ENCODE measurements around the gene ZNF415. TPM values are rescaled to one million over a fixed set of nuclear protein-coding genes. Genes with fewer than 3 reads are reported as not detected.
A peak's percentile ranks its signal among the peaks of the same experiment; 100 is the strongest.

The ZNF415 gene
- total and polyA plus RNA-seq, 12 donors: 17.5 to 59.2 (median 39.6) TPM

DNA sequence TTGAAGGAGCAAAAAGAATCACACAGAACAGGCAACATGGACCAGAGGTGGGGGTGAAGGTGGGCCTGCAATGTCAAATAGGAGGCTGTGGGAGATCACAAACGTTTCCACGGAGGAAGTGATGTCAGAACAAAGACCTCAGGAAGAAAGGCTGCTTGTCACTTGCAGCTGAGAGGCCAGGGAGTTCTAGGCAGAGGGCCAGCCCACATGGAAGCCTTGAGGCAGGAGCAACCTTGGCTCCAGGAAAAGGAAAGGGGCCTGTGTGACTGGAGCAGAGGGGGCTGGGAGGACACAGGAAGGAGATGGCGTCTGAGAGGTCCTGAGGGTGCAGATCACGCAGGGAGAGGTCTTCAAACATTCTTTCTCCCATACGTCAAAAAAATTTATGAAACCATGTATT lies 45.8 kb downstream of the ZNF415 start:
- peak; percentile 87 to 98 (median 94) for DNase-seq
- WGBS, 4 donors: 16 to 26% (median 19%) methylated on average over 5 of the region's 5 CpGs
- H3K36me3 ChIP-seq (replicated peaks in 1 of 2): peaks cover 0 to 59% of the 10 kb centered on the region in 2 donors
- intact Hi-C loops (cut with DNase I): loop anchor here in 1 of 2 donors (5.0 kb wide), 1 partner anchor 40 kb away; no protein-coding TSS in a partner anchor
- no peaks in the 10 kb centered on the region for H3K9me3 ChIP-seq (replicated peaks in 1 of 3)
- no peaks in the 10 kb centered on the region for H3K27me3 ChIP-seq
- TF ChIP-seq, protein P1, sequence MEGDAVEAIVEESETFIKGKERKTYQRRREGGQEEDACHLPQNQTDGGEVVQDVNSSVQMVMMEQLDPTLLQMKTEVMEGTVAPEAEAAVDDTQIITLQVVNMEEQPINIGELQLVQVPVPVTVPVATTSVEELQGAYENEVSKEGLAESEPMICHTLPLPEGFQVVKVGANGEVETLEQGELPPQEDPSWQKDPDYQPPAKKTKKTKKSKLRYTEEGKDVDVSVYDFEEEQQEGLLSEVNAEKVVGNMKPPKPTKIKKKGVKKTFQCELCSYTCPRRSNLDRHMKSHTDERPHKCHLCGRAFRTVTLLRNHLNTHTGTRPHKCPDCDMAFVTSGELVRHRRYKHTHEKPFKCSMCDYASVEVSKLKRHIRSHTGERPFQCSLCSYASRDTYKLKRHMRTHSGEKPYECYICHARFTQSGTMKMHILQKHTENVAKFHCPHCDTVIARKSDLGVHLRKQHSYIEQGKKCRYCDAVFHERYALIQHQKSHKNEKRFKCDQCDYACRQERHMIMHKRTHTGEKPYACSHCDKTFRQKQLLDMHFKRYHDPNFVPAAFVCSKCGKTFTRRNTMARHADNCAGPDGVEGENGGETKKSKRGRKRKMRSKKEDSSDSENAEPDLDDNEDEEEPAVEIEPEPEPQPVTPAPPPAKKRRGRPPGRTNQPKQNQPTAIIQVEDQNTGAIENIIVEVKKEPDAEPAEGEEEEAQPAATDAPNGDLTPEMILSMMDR (IDR thresholded peaks at IDR 0.05): no peak
- no peak for TF ChIP-seq POLR2A (IDR thresholded peaks at IDR 0.05)
- H3K4me1 ChIP-seq (replicated peaks in 1 of 2): peaks cover 13 to 27% of the 10 kb centered on the region in 2 donors
- no peak overlapping the region for H3K4me3 ChIP-seq
- peak overlapping the region; percentile 62 to 91 (median 79) for H3K27ac ChIP-seq

DNA sequence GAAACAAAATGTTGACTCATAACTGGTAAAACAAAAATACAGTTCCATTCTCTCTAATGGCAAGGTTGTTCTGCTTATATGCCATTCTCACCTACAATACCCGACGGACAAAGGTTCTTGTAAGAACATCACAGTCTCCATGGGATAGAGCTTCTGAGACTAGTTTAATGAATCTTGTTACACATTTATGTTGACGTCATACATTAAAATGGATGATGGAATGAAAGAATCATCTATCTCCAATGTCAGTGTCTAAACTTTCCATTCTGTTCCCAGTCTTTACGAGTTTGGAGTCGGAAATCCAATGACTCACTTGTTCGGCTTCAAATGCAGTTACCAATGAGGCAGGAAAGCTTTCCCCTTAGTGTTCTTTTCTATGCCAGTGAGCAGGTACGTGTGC lies 47.2 kb downstream of the ZNF415 start:
- no peak for TF ChIP-seq POLR2A (IDR thresholded peaks at IDR 0.05)
- TF ChIP-seq, protein P1 (IDR thresholded peaks at IDR 0.05): no peak
- 89 to 92% (median 91%) methylated on average over 7 of the region's 7 CpGs for WGBS, 4 donors
- Histone ChIP-seq H3K4me3 (no peak overlapping the region), H3K27ac (peak overlapping the region in 1 of 5 donors; percentile 91), H3K27me3 (no peaks in the 10 kb centered on the region), H3K9me3 (replicated peaks in 1 of 3) (no peaks in the 10 kb centered on the region), H3K4me1 (replicated peaks in 1 of 2) (peaks cover 13 to 27% of the 10 kb centered on the region in 2 donors), H3K36me3 (replicated peaks in 1 of 2) (peaks cover 0 to 46% of the 10 kb centered on the region in 2 donors)
- no peak for DNase-seq
- intact Hi-C loops (cut with DNase I): loop anchor here in 1 of 2 donors (5.0 kb wide), 1 partner anchor 42 kb away; no protein-coding TSS in a partner anchor

DNA sequence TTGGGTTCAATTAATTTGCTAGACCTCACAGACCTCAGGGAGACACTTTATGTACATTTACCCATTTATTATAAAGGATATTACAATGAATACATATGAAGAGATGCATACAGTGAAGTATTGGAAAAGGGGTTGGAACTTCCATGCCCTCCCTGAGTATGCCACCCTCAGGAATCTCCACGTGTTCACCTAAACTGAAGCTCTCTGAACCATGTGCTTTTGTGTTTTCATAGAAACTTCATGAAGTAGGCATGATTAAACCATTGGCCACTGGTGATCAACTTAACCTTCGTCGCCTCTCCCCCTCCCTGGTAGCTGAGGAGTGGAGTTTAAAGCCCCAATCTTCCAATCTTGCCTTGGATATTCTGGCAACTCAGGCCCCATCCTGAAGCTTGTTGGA lies 49.8 kb downstream of the ZNF415 start:
- intact Hi-C loops (cut with DNase I): no loop called here

DNA sequence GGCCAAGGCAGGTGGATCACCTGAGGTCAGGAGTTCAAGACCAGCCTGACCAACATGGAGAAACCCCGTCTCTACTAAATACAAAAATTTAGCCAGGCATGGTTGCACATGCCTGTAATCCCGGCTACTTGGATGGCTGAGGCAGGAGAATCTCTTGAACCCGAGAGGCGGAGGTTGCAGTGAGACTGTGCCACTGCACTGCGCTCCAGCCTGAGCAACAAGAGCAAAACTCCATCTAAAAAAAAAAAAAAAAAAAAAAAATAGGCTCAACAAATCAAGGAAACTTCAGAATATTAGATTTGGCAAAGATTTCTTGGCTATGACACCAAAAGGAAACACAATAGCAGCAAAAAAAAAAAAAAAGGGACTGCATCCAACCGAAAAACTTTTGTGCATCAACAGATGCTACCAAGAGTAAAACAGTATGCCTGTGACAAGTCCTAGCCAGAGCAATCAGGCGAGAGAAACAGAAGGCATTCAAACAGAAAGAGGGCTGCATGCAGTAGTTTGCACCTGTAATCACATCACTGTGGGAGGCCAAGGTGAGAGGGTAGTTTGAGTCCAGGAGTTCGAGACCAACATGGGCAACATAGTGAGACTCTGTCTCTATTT lies 53.3 kb downstream of the ZNF415 start:
- peaks cover 0 to 28% of the 10 kb centered on the region in 2 donors for H3K36me3 ChIP-seq (replicated peaks in 1 of 2)
- H3K4me1 ChIP-seq (replicated peaks in 1 of 2): peaks cover 0 to 11% of the 10 kb centered on the region in 2 donors
- peak in 1 of 7 donors; percentile 48 for DNase-seq
- no peak overlapping the region for H3K4me3 ChIP-seq
- intact Hi-C loops (cut with DNase I): loop anchor here in 1 of 2 donors (10.0 kb wide), 1 partner anchor 115 kb away; the partner anchor contains the start of gene ZNF665
- H3K27me3 ChIP-seq: no peaks in the 10 kb centered on the region
- WGBS, 4 donors: 66 to 81% (median 68%) methylated on average over 8 of the region's 8 CpGs
- TF ChIP-seq, protein P1 (IDR thresholded peaks at IDR 0.05): no peak
- TF ChIP-seq POLR2A (IDR thresholded peaks at IDR 0.05): no peak
- H3K27ac ChIP-seq: peak overlapping the region in 1 of 5 donors; percentile 10
- no peaks in the 10 kb centered on the region for H3K9me3 ChIP-seq (replicated peaks in 1 of 3)

More for the DNA sequence above, 49.8 kb downstream of the ZNF415 start:
- no peak overlapping the region for H3K27ac ChIP-seq
- H3K36me3 ChIP-seq (replicated peaks in 1 of 2): peaks cover 0 to 28% of the 10 kb centered on the region in 2 donors
- H3K4me3 ChIP-seq: no peak overlapping the region
- H3K4me1 ChIP-seq (replicated peaks in 1 of 2): peaks cover 13 to 26% of the 10 kb centered on the region in 2 donors
- WGBS, 4 donors: 87 to 97% (median 95%) methylated on average over 3 of the region's 3 CpGs
- no peak for TF ChIP-seq POLR2A (IDR thresholded peaks at IDR 0.05)
- TF ChIP-seq, protein P1 (IDR thresholded peaks at IDR 0.05): no peak
- no peak for DNase-seq
- H3K9me3 ChIP-seq (replicated peaks in 1 of 3): no peaks in the 10 kb centered on the region
- no peaks in the 10 kb centered on the region for H3K27me3 ChIP-seq
